Measurements from ENCODE around the gene RSPH3.
"Not testable (repeated sequence)": the region's sequence is repeated elsewhere in the genome, so short reads cannot be mapped to it uniquely, and the experiment has no call there.

RSPH3 gene, protein sequence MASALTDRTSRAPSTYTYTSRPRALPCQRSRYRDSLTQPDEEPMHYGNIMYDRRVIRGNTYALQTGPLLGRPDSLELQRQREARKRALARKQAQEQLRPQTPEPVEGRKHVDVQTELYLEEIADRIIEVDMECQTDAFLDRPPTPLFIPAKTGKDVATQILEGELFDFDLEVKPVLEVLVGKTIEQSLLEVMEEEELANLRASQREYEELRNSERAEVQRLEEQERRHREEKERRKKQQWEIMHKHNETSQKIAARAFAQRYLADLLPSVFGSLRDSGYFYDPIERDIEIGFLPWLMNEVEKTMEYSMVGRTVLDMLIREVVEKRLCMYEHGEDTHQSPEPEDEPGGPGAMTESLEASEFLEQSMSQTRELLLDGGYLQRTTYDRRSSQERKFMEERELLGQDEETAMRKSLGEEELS

GRCh38 chr6:158999666-159000403 lies at the start of gene RSPH3:
TSS of gene RSPH3 (minus strand) at chr6:159000202. CDS start at chr6:158999550, 652 bp downstream.
- peak; percentile 91 for DNase-seq (ENCODE audit: low spot score)

GRCh38 chr6:159047891-159048685 lies 48.1 kb upstream of the RSPH3 start:
- no peak for DNase-seq (ENCODE audit: low spot score)

DNA sequence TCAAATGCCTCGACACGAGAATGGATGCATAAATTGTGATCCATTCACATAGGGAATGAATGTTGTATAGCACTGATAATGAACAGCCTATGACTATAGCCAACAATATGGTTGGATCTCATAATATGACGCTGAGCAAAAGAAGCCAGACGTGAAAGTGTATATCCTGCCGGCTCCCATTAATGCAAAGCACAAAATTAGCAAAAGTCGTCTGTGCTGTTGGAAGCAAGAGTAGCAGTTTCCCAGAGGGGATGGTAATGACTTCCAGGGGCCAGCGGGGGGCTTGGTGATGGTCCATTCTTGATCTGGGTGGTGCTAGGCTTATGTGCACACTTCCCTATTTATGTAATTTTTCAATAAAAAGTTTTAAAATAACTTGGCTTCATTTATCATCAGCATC lies 45.8 kb upstream of the RSPH3 start:
- no peak for DNase-seq (ENCODE audit: low spot score)

GRCh38 chr6:159044899-159045727 lies 45.1 kb upstream of the RSPH3 start, which contains the start of gene TAGAP:
TSS of gene TAGAP (minus strand) at chr6:159044991. CDS start at chr6:159044146, 845 bp downstream.
- DNase-seq (ENCODE audit: low spot score), result no peak

- no peak for DNase-seq (ENCODE audit: low spot score)
These were observed 43.9 kb upstream of the RSPH3 start for GRCh38 chr6:159043947-159044346.

GRCh38 chr6:159043251-159043650 lies 43.2 kb upstream of the RSPH3 start:
- no peak for DNase-seq (ENCODE audit: low spot score)

DNA sequence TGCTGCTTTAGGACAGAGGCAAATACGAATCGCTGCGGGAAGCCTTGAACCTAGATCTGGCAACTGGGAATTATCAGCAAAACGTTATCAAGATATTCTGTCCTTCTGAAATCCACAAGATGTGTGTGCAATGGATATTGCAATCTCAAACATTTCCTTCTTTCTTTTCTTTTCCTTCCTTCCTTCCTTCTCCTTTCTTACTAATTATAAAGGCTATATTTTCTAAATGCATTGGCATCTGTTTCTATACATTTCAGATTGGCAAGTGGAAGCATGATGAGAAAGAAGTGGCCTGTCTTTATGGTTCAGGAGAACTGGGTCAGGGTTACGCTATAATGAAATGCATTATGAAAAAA lies 42.8 kb upstream of the RSPH3 start:
- DNase-seq (ENCODE audit: low spot score), result no peak

DNA sequence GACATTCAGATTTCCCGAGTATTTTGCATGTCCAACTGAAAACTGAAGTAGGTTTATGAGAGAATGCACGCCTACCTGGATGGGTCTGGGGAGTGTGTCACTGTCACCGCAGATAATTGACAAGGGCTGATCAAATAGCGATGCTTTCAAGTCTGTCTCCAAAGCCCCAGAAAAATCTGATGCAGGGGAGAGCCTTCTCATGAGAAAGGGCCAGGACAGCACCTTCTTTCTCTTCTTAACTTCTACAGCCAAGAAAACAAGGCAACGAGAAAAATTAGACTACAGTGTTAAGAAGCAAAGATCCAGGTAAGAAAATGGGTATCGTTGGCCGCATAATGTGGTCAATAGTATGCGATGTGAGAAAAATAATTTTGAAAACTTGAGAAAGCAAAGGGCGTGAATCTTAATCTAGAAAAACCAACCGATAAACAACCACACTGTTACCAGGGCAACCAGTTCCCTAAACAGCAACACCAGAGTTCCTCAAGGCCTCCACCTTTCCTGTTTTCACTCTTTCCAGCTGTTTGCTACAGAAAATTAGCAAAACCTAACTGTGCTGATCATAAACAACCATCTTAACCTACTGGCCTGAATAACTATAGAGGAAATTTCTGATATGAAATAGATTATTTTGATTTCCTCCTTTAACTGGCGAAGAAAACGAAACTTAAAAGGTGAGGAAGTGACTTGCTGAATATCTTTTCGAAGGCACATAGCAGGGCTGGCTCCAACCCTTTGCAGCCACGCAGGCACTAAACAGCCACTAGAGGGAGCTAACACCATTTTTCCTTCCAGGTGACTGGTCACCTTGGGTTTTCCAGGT lies 42.2 kb upstream of the RSPH3 start:
- DNase-seq (ENCODE audit: low spot score), result peak; percentile 85

GRCh38 chr6:159041181-159041580 lies 41.2 kb upstream of the RSPH3 start:
- no peak for DNase-seq (ENCODE audit: low spot score)

- no peak for DNase-seq (ENCODE audit: low spot score)
These were observed 39.9 kb upstream of the RSPH3 start for GRCh38 chr6:159039885-159040258.

DNA sequence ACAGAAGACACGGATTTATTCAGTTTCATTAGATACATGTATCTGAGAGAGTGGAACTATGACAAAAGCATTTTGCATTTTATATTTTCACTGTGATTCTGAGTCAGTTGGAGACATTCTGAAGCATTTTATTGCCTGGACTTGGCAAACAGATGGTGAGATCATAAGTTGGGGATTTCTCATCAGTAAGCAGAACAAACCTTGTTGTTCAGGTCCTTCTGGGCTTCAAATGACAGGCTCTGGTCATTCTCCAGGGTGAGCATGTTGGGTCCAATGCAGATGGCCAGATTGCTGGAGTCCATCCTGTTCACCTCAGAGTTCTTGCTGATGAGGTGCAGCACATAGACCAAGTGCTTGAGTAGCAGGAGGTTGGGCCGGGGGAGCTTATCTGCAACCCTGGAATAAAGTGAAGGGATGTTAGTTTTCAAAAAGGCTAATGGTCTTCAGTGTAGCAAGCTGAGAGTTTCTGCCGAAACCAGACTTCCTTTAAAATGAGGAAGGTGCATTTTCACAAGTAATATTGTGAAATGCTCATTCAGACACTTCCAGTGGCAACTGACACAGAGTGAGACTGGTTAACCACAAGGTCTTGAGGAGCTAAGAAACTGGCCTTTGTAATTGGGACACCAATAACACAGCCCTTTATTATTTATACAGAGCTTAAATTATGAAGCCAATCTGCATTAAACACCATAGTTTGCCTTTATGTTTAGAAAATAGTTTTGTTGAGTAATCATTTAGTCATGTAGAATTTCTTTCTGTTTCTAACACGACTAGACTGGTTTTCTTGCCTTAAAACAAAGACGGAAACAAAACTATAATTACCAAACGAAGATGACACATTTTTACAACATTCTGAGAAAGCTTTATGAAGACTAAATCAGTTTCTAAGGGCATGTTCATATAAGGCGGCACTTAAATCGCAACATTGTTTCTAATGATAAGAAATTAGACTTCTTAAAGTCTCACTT lies 39.2 kb upstream of the RSPH3 start:
- no peak for DNase-seq (ENCODE audit: low spot score)

DNA sequence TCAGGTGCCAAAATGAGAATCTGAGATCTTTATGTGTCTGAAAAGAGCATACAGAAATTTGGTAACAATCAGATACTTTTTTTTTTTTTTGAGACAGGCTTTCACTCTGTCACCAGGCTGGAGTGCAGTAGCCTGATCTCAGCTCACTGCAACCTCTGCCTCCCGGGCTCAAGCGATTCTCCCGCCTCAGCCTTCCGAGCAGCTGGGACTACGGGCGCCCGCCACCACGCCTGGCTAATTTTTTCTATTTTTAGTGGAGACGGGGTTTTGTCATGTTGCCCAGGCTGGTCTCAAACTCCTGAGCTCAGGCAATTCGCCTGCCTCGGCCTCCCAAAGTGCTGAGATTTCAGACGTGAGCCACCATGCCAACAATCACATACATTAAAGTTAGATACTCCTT lies 38.3 kb upstream of the RSPH3 start:
- not testable (repeated sequence) for DNase-seq (ENCODE audit: low spot score)

DNA sequence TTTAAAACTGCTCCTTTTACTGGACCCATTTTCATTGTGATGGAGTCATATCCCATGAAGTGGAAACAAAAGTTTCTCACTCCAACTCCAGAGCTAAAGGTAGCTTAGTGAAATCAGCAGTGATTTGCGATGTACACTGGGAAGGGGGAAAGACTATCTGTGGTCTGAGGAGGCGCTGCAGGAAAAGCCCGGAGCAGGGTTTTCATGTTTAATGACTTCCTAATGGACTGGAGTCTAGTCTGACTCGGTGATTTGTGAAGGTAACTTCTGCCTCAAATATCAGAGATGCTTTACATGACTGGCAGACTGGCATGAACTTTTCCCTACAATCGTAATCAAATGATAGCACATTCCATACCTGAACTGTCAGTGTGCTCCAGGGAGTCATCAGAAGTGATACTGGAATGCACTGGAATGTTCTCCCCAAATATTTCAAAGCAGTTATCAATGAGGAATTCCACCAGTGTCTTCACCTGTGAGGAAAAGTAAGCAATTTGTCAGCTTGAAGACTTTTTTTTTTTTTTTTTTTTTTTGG lies 37.8 kb upstream of the RSPH3 start:
- no peak for DNase-seq (ENCODE audit: low spot score)

DNA sequence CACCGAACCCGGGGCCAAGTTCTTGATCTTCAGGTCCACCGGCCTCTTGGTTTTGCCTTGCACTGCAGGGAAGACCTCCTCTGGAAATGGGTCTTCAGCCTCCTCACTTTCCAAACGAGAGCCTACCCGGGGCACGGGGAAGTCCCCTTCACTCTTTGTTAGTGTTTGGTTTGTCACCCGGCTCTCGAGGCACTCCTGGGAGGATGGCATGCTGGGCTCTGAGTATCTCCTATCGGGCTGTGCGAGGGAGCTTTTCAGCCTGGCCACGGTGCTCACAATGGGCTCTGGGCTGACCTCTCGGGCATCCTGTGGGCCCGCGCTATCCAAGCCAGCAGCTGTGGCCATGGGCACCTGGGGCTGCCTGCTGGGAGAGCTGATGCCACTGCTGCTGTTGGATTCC lies 36.7 kb upstream of the RSPH3 start:
- no peak for DNase-seq (ENCODE audit: low spot score)

DNA sequence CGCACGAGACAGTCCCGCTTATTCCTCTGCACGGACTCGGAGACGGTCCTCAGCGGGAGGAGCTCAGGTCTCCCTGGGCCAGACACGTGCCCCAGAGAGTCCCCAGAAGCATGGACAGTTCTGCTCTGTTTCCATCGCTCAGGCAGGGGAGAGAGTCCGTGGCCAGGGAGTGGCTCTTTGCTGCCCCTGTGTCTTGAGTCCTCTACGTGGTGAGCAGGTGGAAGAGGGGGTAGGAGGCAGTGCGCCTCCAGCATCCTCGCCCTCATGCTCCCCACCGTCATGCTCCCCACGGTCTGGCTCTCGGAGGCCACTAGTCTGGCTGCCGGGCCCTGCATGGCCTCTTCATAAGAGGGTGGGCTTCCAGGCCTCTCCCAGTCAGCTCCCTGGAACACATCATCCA lies 35.9 kb upstream of the RSPH3 start:
- no peak for DNase-seq (ENCODE audit: low spot score)

DNA sequence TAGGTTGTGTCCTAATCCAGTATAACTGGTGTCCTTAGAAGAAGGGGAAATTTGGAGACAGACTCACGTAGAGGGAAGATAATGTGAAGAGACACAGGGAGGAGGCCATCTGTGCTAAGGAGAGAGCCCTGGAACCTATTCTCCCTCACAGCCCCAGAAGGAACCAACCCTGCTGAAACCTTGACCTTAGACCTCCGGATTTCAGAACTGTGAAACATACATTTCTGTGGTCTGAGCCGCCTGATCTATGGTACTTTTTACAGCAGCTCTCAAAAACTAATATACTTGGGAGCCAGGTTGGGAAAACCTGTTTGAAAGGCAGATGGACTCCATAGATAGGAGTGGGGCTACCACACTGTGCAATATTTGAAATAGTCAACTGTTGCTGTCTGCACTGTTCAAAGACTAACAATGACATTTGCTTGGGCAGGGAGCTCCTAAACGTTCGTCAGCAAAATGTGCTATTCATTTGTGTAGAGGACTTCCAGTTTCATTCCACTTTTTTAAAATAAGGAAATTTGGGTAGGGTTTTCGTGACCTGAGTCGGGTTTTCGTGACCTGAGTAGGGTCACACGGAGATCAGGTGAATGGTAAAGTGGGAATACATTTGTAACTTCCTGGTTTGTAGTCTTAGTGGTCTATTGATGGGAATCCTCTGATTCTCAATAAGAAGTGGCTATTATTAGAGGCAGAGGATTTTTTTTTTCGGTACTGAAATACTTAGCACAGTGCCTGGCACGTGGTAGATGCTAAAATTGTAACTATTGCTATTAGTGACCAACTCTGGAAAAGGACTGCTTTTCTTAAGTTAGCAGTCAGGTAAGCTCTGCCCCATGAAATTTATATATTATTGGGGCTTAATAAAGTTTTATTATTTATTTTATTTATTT lies 33.4 kb upstream of the RSPH3 start:
- DNase-seq (ENCODE audit: low spot score), result no peak

- DNase-seq (ENCODE audit: low spot score), result no peak
These were observed 31.8 kb upstream of the RSPH3 start for GRCh38 chr6:159031846-159032245.

GRCh38 chr6:159030168-159030567 lies 30.2 kb upstream of the RSPH3 start:
- DNase-seq (ENCODE audit: low spot score), result no peak

Measured in hematopoietic multipotent progenitor cell treated with erythropoietin and hydrocortisone succinate and interleukin-3 and kit ligand, for 15 days (in vitro differentiated cells).